ENCODE data around the gene UQCC2.

UQCC2 gene

GRCh38 chr6:33726696-33727095, 15.2 kb upstream of the UQCC2 start:
- no peak for DNase-seq (ENCODE audit: insufficient read length, low spot score)
- FAIRE-seq: no peak

- no peak for DNase-seq (ENCODE audit: insufficient read length, low spot score)
- no peak for FAIRE-seq
Observed at GRCh38 chr6:33725891-33726673, 14.6 kb upstream of the UQCC2 start.

- FAIRE-seq (no peak), DNase-seq (ENCODE audit: insufficient read length, low spot score) (no peak)
Observed at GRCh38 chr6:33725222-33725621, 13.7 kb upstream of the UQCC2 start.

- DNase-seq (ENCODE audit: insufficient read length, low spot score): no peak
- FAIRE-seq: no peak
Observed at GRCh38 chr6:33724102-33725023, 12.9 kb upstream of the UQCC2 start.

GRCh38 chr6:33723371-33724085, 12.0 kb upstream of the UQCC2 start:
- DNase-seq (ENCODE audit: insufficient read length, low spot score): no peak
- no peak for FAIRE-seq

GRCh38 chr6:33722103-33722623, 10.7 kb upstream of the UQCC2 start:
- DNase-seq (ENCODE audit: insufficient read length, low spot score): no peak
- FAIRE-seq: no peak

- no peak for FAIRE-seq
- no peak for DNase-seq (ENCODE audit: insufficient read length, low spot score)
Observed at GRCh38 chr6:33721508-33721907, 10.0 kb upstream of the UQCC2 start.

GRCh38 chr6:33720998-33721397, 9.5 kb upstream of the UQCC2 start:
- DNase-seq (ENCODE audit: insufficient read length, low spot score): no peak
- FAIRE-seq: no peak

GRCh38 chr6:33719326-33719987, 8.0 kb upstream of the UQCC2 start:
- DNase-seq (ENCODE audit: insufficient read length, low spot score) (no peak), FAIRE-seq (peak; percentile 9)

GRCh38 chr6:33718713-33719112, 7.2 kb upstream of the UQCC2 start:
- DNase-seq (ENCODE audit: insufficient read length, low spot score) (no peak), FAIRE-seq (no peak)

GRCh38 chr6:33717934-33718455, 6.5 kb upstream of the UQCC2 start:
- no peak for FAIRE-seq
- DNase-seq (ENCODE audit: insufficient read length, low spot score): no peak

- no peak for FAIRE-seq
- no peak for DNase-seq (ENCODE audit: insufficient read length, low spot score)
Observed at GRCh38 chr6:33716890-33717632, 5.6 kb upstream of the UQCC2 start.

- FAIRE-seq (no peak), DNase-seq (ENCODE audit: insufficient read length, low spot score) (no peak)
Observed at GRCh38 chr6:33716379-33716778, 4.9 kb upstream of the UQCC2 start.

- no peak for FAIRE-seq
- no peak for DNase-seq (ENCODE audit: insufficient read length, low spot score)
Observed at GRCh38 chr6:33714385-33715040, 3.0 kb upstream of the UQCC2 start.

GRCh38 chr6:33713786-33714185, 2.3 kb upstream of the UQCC2 start:
- DNase-seq (ENCODE audit: insufficient read length, low spot score) (no peak), FAIRE-seq (no peak)

GRCh38 chr6:33712914-33713313, 1.4 kb upstream of the UQCC2 start:
- FAIRE-seq (no peak), DNase-seq (ENCODE audit: insufficient read length, low spot score) (no peak)

GRCh38 chr6:33710296-33711121, 991 bp downstream of the UQCC2 start:
- FAIRE-seq: peak; percentile 42
- DNase-seq (ENCODE audit: insufficient read length, low spot score): no peak
